Fibroblast of villous mesenchyme (primary cell): ENCODE measurements around the gene EPHA6. TPM values are rescaled to one million over a fixed set of nuclear protein-coding genes. Genes with fewer than 3 reads are reported as not detected.
"Not testable (repeated sequence)": the region's sequence is repeated elsewhere in the genome, so short reads cannot be mapped to it uniquely, and the experiment has no call there.

Experiments
- DNase-seq: peaks from one replicate; pipeline ENCODE4 v3.0.0-alpha.2; 2010; ENCODE audit warnings: low read depth
- H3K4me3 ChIP-seq: 2 replicates; pipeline ENCODE4 v1.5.1; 2011; ENCODE audit warnings: low read depth, mild to moderate bottlenecking, low read length
- CTCF ChIP-seq: IDR thresholded peaks from 2 replicates; pipeline ENCODE4 v1.5.1; 2012; ENCODE audit warnings: low read depth, mild to moderate bottlenecking, low read length; ENCODE audit not compliant: insufficient read depth
- total RNA-seq: library from RNA; depleted of rRNA; stranded (reverse); fragments of >200 nt; gene quantifications from 2 replicates; pipeline ENCODE4 v1.2.3, GENCODE V29; 2012

Gene EPHA6
- total RNA-seq, 1 donor, result 1.7 TPM

- H3K4me3 ChIP-seq, result no peak overlapping the region
- TF ChIP-seq CTCF, result no peak
- DNase-seq, result peak; percentile 62
These were observed 145.7 kb downstream of the EPHA6 start for GRCh38 chr3:96959901-96960641.

- no peak for DNase-seq
- no peak overlapping the region for H3K4me3 ChIP-seq
- TF ChIP-seq CTCF, result no peak
These were observed 146.4 kb downstream of the EPHA6 start for GRCh38 chr3:96960661-96961330.

- no peak overlapping the region for H3K4me3 ChIP-seq
- DNase-seq, result no peak
- TF ChIP-seq CTCF, result no peak
These were observed 147.2 kb downstream of the EPHA6 start for GRCh38 chr3:96961576-96961975.

DNA sequence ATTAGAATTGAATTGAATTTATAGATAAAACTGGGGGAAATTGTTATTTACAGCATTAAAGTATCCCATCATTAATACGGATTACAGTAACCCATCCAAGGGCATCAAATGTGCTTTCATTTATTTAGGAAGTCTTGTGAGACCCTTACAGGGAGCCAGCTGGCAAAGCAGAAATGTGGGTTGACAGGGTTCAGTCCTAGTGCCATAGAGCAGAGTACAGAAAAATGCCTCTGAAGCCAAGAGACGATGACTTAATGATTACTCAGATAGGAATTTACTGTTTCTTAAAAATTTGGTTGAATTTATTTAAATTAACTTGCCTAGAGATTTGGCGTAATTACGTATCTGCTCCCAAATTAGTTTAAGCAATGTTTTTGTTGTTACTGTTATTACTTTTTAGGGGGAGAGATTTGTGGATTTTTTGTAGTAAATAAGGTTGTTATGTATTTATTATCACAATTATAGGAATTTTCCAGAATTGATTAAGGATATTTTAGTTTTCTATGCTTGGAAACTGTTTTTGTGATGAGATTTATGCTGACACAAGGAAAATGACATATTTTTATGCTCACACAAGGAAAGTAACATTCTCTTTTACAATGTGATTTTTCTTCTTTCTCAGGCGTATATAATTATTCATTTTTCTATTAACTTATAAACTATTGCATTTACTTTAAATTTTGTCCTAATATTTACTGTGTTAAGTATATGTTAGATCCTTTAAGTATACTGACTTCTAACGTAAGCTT is 152.0 kb downstream of the EPHA6 start:
- no peak for DNase-seq
- H3K4me3 ChIP-seq, result no peak overlapping the region
- TF ChIP-seq CTCF, result no peak

- TF ChIP-seq CTCF, result no peak
- peak; percentile 49 for DNase-seq
- no peak overlapping the region for H3K4me3 ChIP-seq
These were observed 155.8 kb downstream of the EPHA6 start for GRCh38 chr3:96970211-96970610.

DNA sequence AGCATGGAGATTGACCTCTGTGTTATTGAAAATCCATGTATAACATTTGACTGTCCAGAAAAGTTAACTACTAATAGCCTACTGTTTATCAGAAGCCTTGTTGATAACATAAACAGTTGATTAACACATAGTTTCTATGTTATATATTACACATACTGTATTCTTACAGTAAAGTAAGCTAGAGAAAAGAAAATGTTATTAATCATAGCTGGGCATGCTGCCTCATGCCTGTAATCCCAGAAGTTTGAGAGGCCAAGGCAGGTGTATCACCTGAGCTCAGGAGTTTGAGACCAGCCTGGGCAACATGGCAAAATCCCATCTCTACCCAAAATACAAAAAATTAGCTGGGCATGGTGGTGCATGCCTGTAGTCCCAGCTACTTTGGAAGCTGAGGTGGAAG is 163.3 kb downstream of the EPHA6 start:
- no peak overlapping the region for H3K4me3 ChIP-seq
- no peak for TF ChIP-seq CTCF
- no peak for DNase-seq

GRCh38 chr3:96983716-96984115 is 169.3 kb downstream of the EPHA6 start:
- not testable (repeated sequence) for DNase-seq, H3K4me3 ChIP-seq
